Measurements from ENCODE around the gene ANXA1.

DNA sequence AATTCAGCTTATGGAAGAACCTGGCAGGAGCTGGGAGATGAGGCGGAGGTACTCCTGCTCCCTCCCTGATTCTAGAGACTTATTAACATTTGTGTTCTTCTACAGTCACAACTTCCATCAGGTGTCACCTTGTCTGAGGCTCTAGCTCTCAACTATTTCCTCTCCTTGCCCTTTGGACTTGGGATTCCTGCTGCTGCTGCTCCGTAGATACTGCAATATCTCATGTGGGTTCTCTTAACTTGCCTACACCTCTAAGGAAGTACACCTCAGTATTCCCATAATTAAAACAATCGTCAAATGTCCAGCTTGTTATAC lies 21.2 kb downstream of the ANXA1 start:
- TF ChIP-seq, protein P1, sequence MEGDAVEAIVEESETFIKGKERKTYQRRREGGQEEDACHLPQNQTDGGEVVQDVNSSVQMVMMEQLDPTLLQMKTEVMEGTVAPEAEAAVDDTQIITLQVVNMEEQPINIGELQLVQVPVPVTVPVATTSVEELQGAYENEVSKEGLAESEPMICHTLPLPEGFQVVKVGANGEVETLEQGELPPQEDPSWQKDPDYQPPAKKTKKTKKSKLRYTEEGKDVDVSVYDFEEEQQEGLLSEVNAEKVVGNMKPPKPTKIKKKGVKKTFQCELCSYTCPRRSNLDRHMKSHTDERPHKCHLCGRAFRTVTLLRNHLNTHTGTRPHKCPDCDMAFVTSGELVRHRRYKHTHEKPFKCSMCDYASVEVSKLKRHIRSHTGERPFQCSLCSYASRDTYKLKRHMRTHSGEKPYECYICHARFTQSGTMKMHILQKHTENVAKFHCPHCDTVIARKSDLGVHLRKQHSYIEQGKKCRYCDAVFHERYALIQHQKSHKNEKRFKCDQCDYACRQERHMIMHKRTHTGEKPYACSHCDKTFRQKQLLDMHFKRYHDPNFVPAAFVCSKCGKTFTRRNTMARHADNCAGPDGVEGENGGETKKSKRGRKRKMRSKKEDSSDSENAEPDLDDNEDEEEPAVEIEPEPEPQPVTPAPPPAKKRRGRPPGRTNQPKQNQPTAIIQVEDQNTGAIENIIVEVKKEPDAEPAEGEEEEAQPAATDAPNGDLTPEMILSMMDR (IDR thresholded peaks at IDR 0.05), result no peak
- TF ChIP-seq POLR2A (IDR thresholded peaks at IDR 0.05), result no peak
